B cell (primary cell): ENCODE measurements around the gene ZNF22. TPM values are rescaled to one million over a fixed set of nuclear protein-coding genes. Genes with fewer than 3 reads are reported as not detected.

Source experiments
- ATAC-seq: fragments of 200-7000 bp; cut with Tn5 transposase; one replicate; pipeline ENCODE4 v1.10.0; 2021; ENCODE audit warnings: low read depth, mild to moderate bottlenecking, moderate number of reproducible peaks, moderate library complexity
- CTCF ChIA-PET: fragments of 350-600 bp; sonication (Branson Sonifier 250); formaldehyde crosslinking; loops from one replicate; lab custom pipeline; 2021; ENCODE audit warnings: antibody characterized with exemption, inconsistent platforms; lab: Charles Lee
- POLR2A ChIA-PET: fragments of 350-600 bp; sonication (Branson Sonifier 250); formaldehyde crosslinking; loops from one replicate; lab custom pipeline; 2021; ENCODE audit warnings: antibody characterized with exemption; lab: Charles Lee
- DNase-seq: peaks from one replicate; pipeline ENCODE4 v3.0.0; 2013
- H2AFZ ChIP-seq: 2 replicates; pipeline ENCODE4 v1.6.1; 2012; ENCODE audit warnings: mild to moderate bottlenecking, low read depth, low read length; ENCODE audit not compliant: insufficient read depth, poor library complexity, severe bottlenecking
- H3K27ac ChIP-seq, 2 donors: 1 replicate in 1 of 2; 2 replicates in 1 of 2; pipeline ENCODE4 v1.5.1; 2012 to 2013; ENCODE audit warnings: low read length in 2 of 2, mild to moderate bottlenecking in 2 of 2, moderate library complexity in 1 of 2
- H3K27me3 ChIP-seq, 4 experiments: fragments of 200-600 bp in 1 of 4; sonication (generic) in 1 of 4; replicated peaks in 1 of 4; 1 replicate in 2 of 4; 2 replicates in 2 of 4; pipeline versions ENCODE4 v1.6.1 to v1.7.0; 2013 to 2016; ENCODE audit warnings: low read length in 3 of 4, mild to moderate bottlenecking in 2 of 4, mixed read lengths in 1 of 4, moderate library complexity in 1 of 4; ENCODE audit not compliant: insufficient read depth in 4 of 4, control insufficient read depth in 3 of 4; ENCODE audit errors: control extremely low read depth in 1 of 4
- H3K36me3 ChIP-seq, 2 experiments: replicated peaks in 1 of 2; 1 replicate in 1 of 2; 2 replicates in 1 of 2; pipeline versions ENCODE4 v1.6.1 to v1.7.1; 2013; ENCODE audit warnings: low read length in 1 of 2; ENCODE audit not compliant: insufficient read depth in 2 of 2, control insufficient read depth in 1 of 2; ENCODE audit errors: control extremely low read depth in 1 of 2, extremely low read depth in 1 of 2
- H3K4me1 ChIP-seq, 2 donors: fragments of 200-600 bp in 1 of 2; sonication (generic) in 1 of 2; 1 replicate in 1 of 2; 2 replicates in 1 of 2; pipeline versions ENCODE4 v1.5.1 to v1.6.1; 2013 to 2017; ENCODE audit warnings: low read length in 2 of 2; ENCODE audit not compliant: control insufficient read depth in 2 of 2, insufficient read depth in 2 of 2
- H3K4me2 ChIP-seq: replicated peaks from 2 replicates; pipeline ENCODE3; 2012; ENCODE audit warnings: mild to moderate bottlenecking, low read depth, low read length; ENCODE audit not compliant: poor library complexity, severe bottlenecking
- H3K4me3 ChIP-seq, 5 experiments: fragments of 200-600 bp in 1 of 5; sonication (generic) in 1 of 5; 1 replicate in 3 of 5; 2 replicates in 2 of 5; pipeline versions ENCODE4 v1.5.1 to v1.7.0; 2011 to 2016; ENCODE audit warnings: low read length in 4 of 5, mild to moderate bottlenecking in 4 of 5, low read depth in 2 of 5, control low read depth in 1 of 5, moderate library complexity in 1 of 5; ENCODE audit not compliant: insufficient read depth in 1 of 5; ENCODE audit errors: control extremely low read depth in 1 of 5, extremely low read depth in 1 of 5
- H3K79me2 ChIP-seq: fragments of 200-600 bp; sonication (generic); one replicate; pipeline ENCODE4 v1.6.0; 2016; ENCODE audit warnings: low read length; ENCODE audit not compliant: control insufficient read depth, insufficient read depth
- H3K9ac ChIP-seq: fragments of 200-600 bp; sonication (generic); 2 replicates; pipeline ENCODE4 v1.6.1; 2017; ENCODE audit warnings: mild to moderate bottlenecking, low read length, moderate library complexity
- H3K9me3 ChIP-seq, 3 donors: one replicate each; pipeline versions ENCODE4 v1.6.1 to v1.7.1; 2013; ENCODE audit warnings: low read length in 2 of 3; ENCODE audit not compliant: control insufficient read depth in 2 of 3, insufficient read depth in 1 of 3; ENCODE audit errors: control extremely low read depth in 1 of 3
- H4K20me1 ChIP-seq: 2 replicates; pipeline ENCODE4 v1.6.0; 2012; ENCODE audit warnings: mild to moderate bottlenecking, low read length; ENCODE audit not compliant: insufficient read depth, control insufficient read depth, poor library complexity, severe bottlenecking
- H3K27ac Mint-ChIP-seq: one replicate; pipeline ENCODE4 v1.8.0; 2021; ENCODE audit warnings: mixed read lengths
- H3K27me3 Mint-ChIP-seq: one replicate; pipeline ENCODE4 v1.8.0; 2021; ENCODE audit warnings: mixed read lengths
- H3K4me1 Mint-ChIP-seq: one replicate; pipeline ENCODE4 v1.8.0; 2021; ENCODE audit warnings: mixed read lengths
- H3K4me3 Mint-ChIP-seq: one replicate; pipeline ENCODE4 v1.8.0; 2021; ENCODE audit warnings: mixed read lengths
- H3K9me3 Mint-ChIP-seq: one replicate; pipeline ENCODE4 v1.8.0; 2022; ENCODE audit warnings: mixed read lengths; ENCODE audit not compliant: insufficient read depth
- CTCF ChIP-seq: fragments of 200-600 bp; IDR thresholded peaks from one replicate; pipeline ENCODE4 v1.8.0; 2022; ENCODE audit warnings: antibody characterized with exemption, mild to moderate bottlenecking
- EZH2 ChIP-seq: IDR thresholded peaks from 2 replicates; pipeline ENCODE4 v1.6.1; 2012; ENCODE audit warnings: borderline replicate concordance, low read depth, mild to moderate bottlenecking, moderate library complexity, low read length; ENCODE audit not compliant: insufficient read depth, poor library complexity, severe bottlenecking
- WGBS: methylation state at CpG from one replicate; pipeline ENCODE4 v1.1.5; 2013; ENCODE audit warnings: missing lambda C conversion rate; ENCODE audit not compliant: insufficient coverage; 5-methylcytosine and 5-hydroxymethylcytosine counted together
- intact Hi-C: fragments of 100-400 bp; cut with micrococcal nuclease; formaldehyde crosslinking; loops from one replicate; pipeline ENCODE4 v1.10.0; 2022
- polyA plus RNA-seq: library from polyadenylated mRNA; depleted of rRNA; stranded (reverse); fragments of >200 nt; gene quantifications from 2 replicates; pipeline ENCODE4 v1.2.3, GENCODE V29; 2012
- total RNA-seq, 2 donors: library from RNA; stranded (reverse); fragments of 120-200 nt in 1 of 2; gene quantifications; 1 replicate in 1 of 2; 2 replicates in 1 of 2; pipeline versions ENCODE4 v1.2.3 to v1.2.4, GENCODE V29; 2013 to 2022

The ZNF22 gene
- total and polyA plus RNA-seq, 2 donors (not counting 1 experiment from before 2014, with no cell fraction given) = 7.7 to 31.4 TPM

- no peak overlapping the region for H3K27ac Mint-ChIP-seq
- no peaks in the 10 kb centered on the region for H3K36me3 ChIP-seq
- no peaks in the 10 kb centered on the region for H3K4me1 Mint-ChIP-seq
- no peaks in the 10 kb centered on the region for H3K4me1 ChIP-seq
- no peak overlapping the region for H3K27ac ChIP-seq
- H3K79me2 ChIP-seq = no peaks in the 10 kb centered on the region
- ChIA-PET CTCF (no interaction called here), POLR2A (no interaction called here)
- WGBS = 100% methylated on average over 4 of the region's 7 CpGs
- H3K9me3 Mint-ChIP-seq = no peaks in the 10 kb centered on the region
- no peak overlapping the region for H3K4me3 ChIP-seq
- no peaks in the 10 kb centered on the region for H3K9me3 ChIP-seq
- no peak overlapping the region for H3K9ac ChIP-seq
- TF ChIP-seq CTCF (no peak), EZH2 (no peak)
- no peak for DNase-seq
- H2AFZ ChIP-seq = no peak overlapping the region
- no peaks in the 10 kb centered on the region for H4K20me1 ChIP-seq
- no peak overlapping the region for H3K4me2 ChIP-seq
- no peak overlapping the region for H3K4me3 Mint-ChIP-seq
- no peak for ATAC-seq
- no peaks in the 10 kb centered on the region for H3K27me3 ChIP-seq
- peaks cover 10% of the 10 kb centered on the region for H3K27me3 Mint-ChIP-seq
- intact Hi-C loops = no loop called here
Observed at GRCh38 chr10:44990965-44991364, 9.8 kb upstream of the ZNF22 start.

GRCh38 chr10:44991571-44991970 lies 9.2 kb upstream of the ZNF22 start:
- Histone ChIP-seq H3K27ac (no peak overlapping the region), H3K27me3 (no peaks in the 10 kb centered on the region), H3K4me1 (peaks cover 0 to 4% of the 10 kb centered on the region in 2 donors), H3K9me3 (no peaks in the 10 kb centered on the region), H4K20me1 (no peaks in the 10 kb centered on the region), H3K9ac (no peak overlapping the region), H3K79me2 (no peaks in the 10 kb centered on the region), H3K4me2 (no peak overlapping the region), H3K36me3 (no peaks in the 10 kb centered on the region), H2AFZ (no peak overlapping the region), H3K4me3 (no peak overlapping the region)
- ATAC-seq = no peak
- intact Hi-C loops = no loop called here
- peaks cover 10% of the 10 kb centered on the region for H3K27me3 Mint-ChIP-seq
- H3K27ac Mint-ChIP-seq = no peak overlapping the region
- TF ChIP-seq EZH2 (no peak), CTCF (no peak)
- no peak for DNase-seq
- WGBS = 100% methylated on average over 1 of the region's 5 CpGs
- H3K4me1 Mint-ChIP-seq = no peaks in the 10 kb centered on the region
- POLR2A ChIA-PET = no interaction called here
- no peaks in the 10 kb centered on the region for H3K9me3 Mint-ChIP-seq
- no peak overlapping the region for H3K4me3 Mint-ChIP-seq
- CTCF ChIA-PET = no interaction called here
